Measurements from ENCODE around the gene CMBL. TPM values are rescaled to one million over a fixed set of nuclear protein-coding genes. Genes with fewer than 3 reads are reported as not detected.
A peak's percentile ranks its signal among the peaks of the same experiment; 100 is the strongest.

Gene CMBL
- total and polyA plus RNA-seq, 2 of the 13 experiments (the other 11 are each of a cell fraction or from before 2014, with no cell fraction given): 11.5 to 17.0 TPM

- no peak for TF ChIP-seq ZBTB42 (CRISPR knock-in tag; IDR thresholded peaks at IDR 0.05)
- no peak for TF ChIP-seq GATAD1 (CRISPR knock-in tag; IDR thresholded peaks at IDR 0.05)
- TF ChIP-seq, protein P1, sequence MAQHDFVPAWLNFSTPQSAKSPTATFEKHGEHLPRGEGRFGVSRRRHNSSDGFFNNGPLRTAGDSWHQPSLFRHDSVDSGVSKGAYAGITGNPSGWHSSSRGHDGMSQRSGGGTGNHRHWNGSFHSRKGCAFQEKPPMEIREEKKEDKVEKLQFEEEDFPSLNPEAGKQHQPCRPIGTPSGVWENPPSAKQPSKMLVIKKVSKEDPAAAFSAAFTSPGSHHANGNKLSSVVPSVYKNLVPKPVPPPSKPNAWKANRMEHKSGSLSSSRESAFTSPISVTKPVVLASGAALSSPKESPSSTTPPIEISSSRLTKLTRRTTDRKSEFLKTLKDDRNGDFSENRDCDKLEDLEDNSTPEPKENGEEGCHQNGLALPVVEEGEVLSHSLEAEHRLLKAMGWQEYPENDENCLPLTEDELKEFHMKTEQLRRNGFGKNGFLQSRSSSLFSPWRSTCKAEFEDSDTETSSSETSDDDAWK (CRISPR knock-in tag; IDR thresholded peaks at IDR 0.05): no peak
- no peak for TF ChIP-seq ZNF350 (CRISPR knock-in tag; IDR thresholded peaks at IDR 0.05; ENCODE audit: borderline replicate concordance, low read depth)
- no peak for TF ChIP-seq SYNCRIP (IDR thresholded peaks at IDR 0.05; ENCODE audit: insufficient read depth, low read depth, low read length)
- TF ChIP-seq, protein P2, sequence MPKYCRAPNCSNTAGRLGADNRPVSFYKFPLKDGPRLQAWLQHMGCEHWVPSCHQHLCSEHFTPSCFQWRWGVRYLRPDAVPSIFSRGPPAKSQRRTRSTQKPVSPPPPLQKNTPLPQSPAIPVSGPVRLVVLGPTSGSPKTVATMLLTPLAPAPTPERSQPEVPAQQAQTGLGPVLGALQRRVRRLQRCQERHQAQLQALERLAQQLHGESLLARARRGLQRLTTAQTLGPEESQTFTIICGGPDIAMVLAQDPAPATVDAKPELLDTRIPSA (CRISPR knock-in tag; IDR thresholded peaks at IDR 0.05; ENCODE audit: borderline replicate concordance): 0 out of 2 replicates have a peak, but pooled peaks have one; percentile 27
- no peak for TF ChIP-seq KDM1A (CRISPR knock-in tag; IDR thresholded peaks at IDR 0.05)
- 0 out of 2 replicates have a peak, but pooled peaks have one; percentile 22 for TF ChIP-seq ATF5 (CRISPR knock-in tag; IDR thresholded peaks at IDR 0.05; ENCODE audit: low read depth)
- TF ChIP-seq CREM (IDR thresholded peaks at IDR 0.05): no peak
- TF ChIP-seq CREM (CRISPR knock-in tag; IDR thresholded peaks at IDR 0.05): no peak
- TF ChIP-seq ZFX (CRISPR knock-in tag; IDR thresholded peaks at IDR 0.05; ENCODE audit: low read depth): peak; percentile 95
- no peak for TF ChIP-seq PCBP2 (optimal IDR thresholded peaks at IDR 0.05; ENCODE audit: low read depth, low read length, poor library complexity, severe bottlenecking)
- TF ChIP-seq KMT2B (CRISPR knock-in tag; IDR thresholded peaks at IDR 0.05): peak; percentile 80
- no peak for TF ChIP-seq SMAD3 (CRISPR knock-in tag; IDR thresholded peaks at IDR 0.05)
- peak; percentile 46; the same call in 1 of the 2 replicates for TF ChIP-seq ZNF142 (CRISPR knock-in tag; IDR thresholded peaks at IDR 0.05)
- no peak for TF ChIP-seq ZNF205 (CRISPR knock-in tag; IDR thresholded peaks at IDR 0.05)
- TF ChIP-seq, protein P3, sequence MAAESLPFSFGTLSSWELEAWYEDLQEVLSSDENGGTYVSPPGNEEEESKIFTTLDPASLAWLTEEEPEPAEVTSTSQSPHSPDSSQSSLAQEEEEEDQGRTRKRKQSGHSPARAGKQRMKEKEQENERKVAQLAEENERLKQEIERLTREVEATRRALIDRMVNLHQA (CRISPR knock-in tag; IDR thresholded peaks at IDR 0.05): no peak
- TF ChIP-seq GATA4 (IDR thresholded peaks at IDR 0.05; ENCODE audit: borderline replicate concordance, low read depth): no peak
- TF ChIP-seq ZNF326 (CRISPR knock-in tag; IDR thresholded peaks at IDR 0.05; ENCODE audit: borderline replicate concordance): no peak
These were observed at the start of gene CMBL (continued) for GRCh38 chr5:10307206-10308148.

Data from HepG2 (cell line).